AG09309 (cell line): ENCODE measurements around the gene SURF6.

Experiments
- DNase-seq: peaks from one replicate; pipeline ENCODE4 v3.0.0-alpha.2; 2010; ENCODE audit warnings: low read depth
- H3K4me3 ChIP-seq: 2 replicates; pipeline ENCODE4 v1.5.1; 2011; ENCODE audit warnings: mild to moderate bottlenecking, low read depth, low read length, moderate library complexity; ENCODE audit not compliant: control insufficient read depth
- CTCF ChIP-seq: IDR thresholded peaks from 2 replicates; pipeline ENCODE4 v1.5.1; 2011; ENCODE audit warnings: mild to moderate bottlenecking, low read depth, low read length, inconsistent platforms; ENCODE audit not compliant: insufficient read depth, control insufficient read depth; ENCODE audit errors: missing control alignments

SURF6 gene

GRCh38 chr9:133335924-133336811 lies at the start of gene SURF6:
TSS of gene SURF6 (minus strand) at chr9:133336188. CDS start at chr9:133336132, 56 bp downstream.
- peak; percentile 45 for DNase-seq
- no peak for TF ChIP-seq CTCF
- H3K4me3 ChIP-seq = peak within 1 kb of the TSS; percentile 70

GRCh38 chr9:133385452-133385851 lies 49.5 kb upstream of the SURF6 start:
- no peak for TF ChIP-seq CTCF
- DNase-seq = no peak
- no peak overlapping the region for H3K4me3 ChIP-seq

GRCh38 chr9:133384736-133385321 lies 48.8 kb upstream of the SURF6 start:
- H3K4me3 ChIP-seq = no peak overlapping the region
- no peak for DNase-seq
- TF ChIP-seq CTCF = no peak

GRCh38 chr9:133383438-133383837 lies 47.5 kb upstream of the SURF6 start:
- no peak for DNase-seq
- no peak for TF ChIP-seq CTCF
- H3K4me3 ChIP-seq = no peak overlapping the region

- no peak for DNase-seq
- H3K4me3 ChIP-seq = no peak overlapping the region
- TF ChIP-seq CTCF = no peak
Observed at GRCh38 chr9:133382507-133383141, 46.6 kb upstream of the SURF6 start.

GRCh38 chr9:133380734-133381133 lies 44.7 kb upstream of the SURF6 start:
- TF ChIP-seq CTCF = no peak
- no peak for DNase-seq
- H3K4me3 ChIP-seq = no peak overlapping the region
